Calu3 (cell line): ENCODE results near the gene OXLD1. TPM values are rescaled to one million over a fixed set of nuclear protein-coding genes. Genes with fewer than 3 reads are reported as not detected.
A peak's percentile ranks its signal among the peaks of the same experiment; 100 is the strongest.

ENCODE experiments used
- BruUV-seq: library from RNA; stranded (reverse); fragments of 400-500 nt; replicated peaks from 2 replicates; lab custom pipeline; 2021; lab: Mats Ljungman, UMichigan
- CTCF ChIA-PET: fragments of 300-600 bp; sonication (Branson Sonifier 250); formaldehyde crosslinking; loops from one replicate; lab custom pipeline; 2022; ENCODE audit warnings: antibody characterized with exemption; lab: Charles Lee
- DNase-seq: peaks from one replicate; pipeline ENCODE4 v3.0.0; 2022
- H3K27ac Mint-ChIP-seq: one replicate; pipeline ENCODE4 v1.8.0; 2022; ENCODE audit warnings: mixed read lengths; ENCODE audit not compliant: unreplicated experiment
- H3K27me3 Mint-ChIP-seq: one replicate; pipeline ENCODE4 v1.8.0; 2022; ENCODE audit warnings: mixed read lengths; ENCODE audit not compliant: unreplicated experiment
- H3K36me3 Mint-ChIP-seq: one replicate; pipeline ENCODE4 v1.8.0; 2022; ENCODE audit warnings: mild to moderate bottlenecking, moderate library complexity, mixed read lengths; ENCODE audit not compliant: insufficient read depth, unreplicated experiment
- H3K4me1 Mint-ChIP-seq: one replicate; pipeline ENCODE4 v1.8.0; 2022; ENCODE audit warnings: mild to moderate bottlenecking, low read depth, mixed read lengths; ENCODE audit not compliant: unreplicated experiment
- H3K4me3 Mint-ChIP-seq: one replicate; pipeline ENCODE4 v1.8.0; 2022; ENCODE audit warnings: mild to moderate bottlenecking, low read depth, moderate library complexity, mixed read lengths; ENCODE audit not compliant: unreplicated experiment
- H3K9me3 Mint-ChIP-seq: one replicate; pipeline ENCODE4 v1.8.0; 2022; ENCODE audit warnings: low read depth, mixed read lengths; ENCODE audit not compliant: unreplicated experiment
- CTCF ChIP-seq: fragments of 200-600 bp; IDR thresholded peaks from one replicate; pipeline ENCODE4 v1.8.0; 2022; ENCODE audit warnings: antibody characterized with exemption; ENCODE audit not compliant: unreplicated experiment
- intact Hi-C: fragments of 100-400 bp; cut with micrococcal nuclease; formaldehyde crosslinking; loops from one replicate; pipeline ENCODE4 v1.10.0; 2022; ENCODE audit not compliant: unreplicated experiment
- total RNA-seq: library from RNA; stranded (reverse); gene quantifications from 2 replicates; pipeline ENCODE4 v1.2.3, GENCODE V29; 2022

Gene OXLD1
- total RNA-seq, 1 experiment from 2014 or later: 36.5 TPM

- CTCF ChIA-PET: interaction anchor here (0.6 to 1.7 kb wide), 4 partner anchors 18 to 124 kb away, joined by 3 to 8 read pairs (median 6); partner anchors contain the start of genes ARL16 and HGS
- H3K9me3 Mint-ChIP-seq: no peaks in the 10 kb centered on the region
- H3K27ac Mint-ChIP-seq: peak within 1 kb of the TSS; percentile 98
- peak within 1 kb of the TSS; percentile 98 for H3K4me3 Mint-ChIP-seq
- no peak for TF ChIP-seq CTCF
- H3K27me3 Mint-ChIP-seq: no peaks in the 10 kb centered on the region
- intact Hi-C loops: no loop called here
- DNase-seq: peak; percentile 91
- TSS peak; percentile 85 for BruUV-seq
- H3K4me1 Mint-ChIP-seq: peaks cover 22% of the 10 kb centered on the region
- peaks cover 88% of the 10 kb centered on the region for H3K36me3 Mint-ChIP-seq
These were observed 36.7 kb upstream of the OXLD1 start, which contains the start of gene MRPL12 for GRCh38 chr17:81702934-81703746. MRPL12 (plus strand) TSS chr17:81703367; CDS start chr17:81703502, 135 bp downstream.

GRCh38 chr17:81701288-81702071 is 35.1 kb upstream of the OXLD1 start:
- Mint-ChIP-seq H3K4me3 (peak overlapping the region; percentile 98), H3K27me3 (no peaks in the 10 kb centered on the region), H3K27ac (peak overlapping the region; percentile 98), H3K4me1 (peaks cover 22% of the 10 kb centered on the region), H3K9me3 (no peaks in the 10 kb centered on the region), H3K36me3 (peaks cover 92% of the 10 kb centered on the region)
- no TSS peak for BruUV-seq
- intact Hi-C loops: no loop called here
- no peak for DNase-seq
- CTCF ChIA-PET: interaction anchor here (1.1 kb wide), 1 partner anchor 18 kb away, joined by 4 read pairs; the partner anchor contains the start of genes ARL16 and HGS
- TF ChIP-seq CTCF: no peak

GRCh38 chr17:81700353-81701287 is 34.2 kb upstream of the OXLD1 start:
- Mint-ChIP-seq H3K9me3 (no peaks in the 10 kb centered on the region), H3K4me3 (peak overlapping the region; percentile 98), H3K27me3 (no peaks in the 10 kb centered on the region), H3K27ac (peak overlapping the region; percentile 12), H3K36me3 (peaks cover 90% of the 10 kb centered on the region), H3K4me1 (peaks cover 22% of the 10 kb centered on the region)
- no peak for DNase-seq
- intact Hi-C loops: no loop called here
- no peak for TF ChIP-seq CTCF
- BruUV-seq: no TSS peak
- CTCF ChIA-PET: interaction anchor here (1.1 kb wide), 1 partner anchor 17 kb away, joined by 4 read pairs; the partner anchor contains the start of genes ARL16 and HGS
